Liver (tissue), 3 donors: ENCODE data around the gene OR2AE1.

Experiments used
- CTCF ChIP-seq: fragments of 150-350 bp; IDR thresholded peaks from 2 replicates; pipeline ENCODE4 v1.5.1; 2017; ENCODE audit warnings: improper control_type of control experiment, low read depth, low read length; ENCODE audit not compliant: missing input control
- NR2F2 ChIP-seq: IDR thresholded peaks from 2 replicates; pipeline ENCODE4 v1.6.1; 2016; ENCODE audit warnings: antibody characterized with exemption
- TF ChIP-seq, protein P1 (sequence below): IDR thresholded peaks from 2 replicates; pipeline ENCODE4 v1.6.1; 2016; ENCODE audit warnings: antibody characterized with exemption, mild to moderate bottlenecking
- donor health status: healthy.
- donor health status: healthy.

DNA sequence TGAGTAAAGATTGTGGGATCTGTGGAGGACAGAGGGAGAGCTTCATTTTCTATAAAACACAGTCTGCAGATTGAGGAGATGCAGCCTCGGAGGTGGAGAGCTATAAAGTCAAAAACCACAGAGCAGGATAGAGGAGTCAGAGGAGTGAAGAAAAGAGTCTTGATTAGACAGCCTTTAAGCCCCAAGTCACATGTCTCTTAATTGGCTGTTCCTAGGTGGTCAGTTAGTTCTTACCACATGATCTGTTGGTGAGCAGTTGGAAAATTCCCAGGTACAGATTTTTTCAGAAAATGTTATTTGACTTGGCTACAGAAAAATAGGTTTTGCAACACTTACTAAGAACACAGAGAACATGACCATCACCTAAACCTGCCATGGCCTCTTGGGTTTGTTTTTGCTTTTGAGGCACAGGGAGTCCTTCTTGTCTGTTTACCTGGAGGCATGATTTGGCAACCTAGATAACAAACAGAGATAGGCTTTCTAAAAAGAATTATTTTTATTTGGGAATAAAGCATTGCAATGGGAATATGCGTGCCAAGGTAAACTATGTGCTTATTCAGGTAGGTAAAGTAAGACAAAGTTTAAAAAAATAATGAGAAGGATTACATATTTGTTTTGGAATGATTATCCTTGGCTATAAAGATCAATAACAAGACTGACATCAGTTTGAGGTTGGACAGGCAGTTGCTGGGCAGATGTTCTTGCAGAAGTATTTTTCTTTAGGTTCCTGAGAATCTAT lies 49.6 kb downstream of the OR2AE1 start:
- no peak for TF ChIP-seq CTCF
- TF ChIP-seq, protein P1, sequence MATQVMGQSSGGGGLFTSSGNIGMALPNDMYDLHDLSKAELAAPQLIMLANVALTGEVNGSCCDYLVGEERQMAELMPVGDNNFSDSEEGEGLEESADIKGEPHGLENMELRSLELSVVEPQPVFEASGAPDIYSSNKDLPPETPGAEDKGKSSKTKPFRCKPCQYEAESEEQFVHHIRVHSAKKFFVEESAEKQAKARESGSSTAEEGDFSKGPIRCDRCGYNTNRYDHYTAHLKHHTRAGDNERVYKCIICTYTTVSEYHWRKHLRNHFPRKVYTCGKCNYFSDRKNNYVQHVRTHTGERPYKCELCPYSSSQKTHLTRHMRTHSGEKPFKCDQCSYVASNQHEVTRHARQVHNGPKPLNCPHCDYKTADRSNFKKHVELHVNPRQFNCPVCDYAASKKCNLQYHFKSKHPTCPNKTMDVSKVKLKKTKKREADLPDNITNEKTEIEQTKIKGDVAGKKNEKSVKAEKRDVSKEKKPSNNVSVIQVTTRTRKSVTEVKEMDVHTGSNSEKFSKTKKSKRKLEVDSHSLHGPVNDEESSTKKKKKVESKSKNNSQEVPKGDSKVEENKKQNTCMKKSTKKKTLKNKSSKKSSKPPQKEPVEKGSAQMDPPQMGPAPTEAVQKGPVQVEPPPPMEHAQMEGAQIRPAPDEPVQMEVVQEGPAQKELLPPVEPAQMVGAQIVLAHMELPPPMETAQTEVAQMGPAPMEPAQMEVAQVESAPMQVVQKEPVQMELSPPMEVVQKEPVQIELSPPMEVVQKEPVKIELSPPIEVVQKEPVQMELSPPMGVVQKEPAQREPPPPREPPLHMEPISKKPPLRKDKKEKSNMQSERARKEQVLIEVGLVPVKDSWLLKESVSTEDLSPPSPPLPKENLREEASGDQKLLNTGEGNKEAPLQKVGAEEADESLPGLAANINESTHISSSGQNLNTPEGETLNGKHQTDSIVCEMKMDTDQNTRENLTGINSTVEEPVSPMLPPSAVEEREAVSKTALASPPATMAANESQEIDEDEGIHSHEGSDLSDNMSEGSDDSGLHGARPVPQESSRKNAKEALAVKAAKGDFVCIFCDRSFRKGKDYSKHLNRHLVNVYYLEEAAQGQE: peak; percentile 77
- TF ChIP-seq NR2F2: peak; percentile 69
